ENCODE data around the gene EPHA4.

The EPHA4 gene

GRCh38 chr2:221571551-221572218, 419 bp downstream of the EPHA4 start:
- no peak for DNase-seq (ENCODE audit: low read depth in 3 of 3)

GRCh38 chr2:221571025-221571550, 1.0 kb downstream of the EPHA4 start:
- peak in 1 of 3 donors; percentile 8 for DNase-seq (ENCODE audit: low read depth in 3 of 3)

- no peak for DNase-seq (ENCODE audit: low read depth in 3 of 3)
Observed at GRCh38 chr2:221570321-221570935, 1.7 kb downstream of the EPHA4 start.

GRCh38 chr2:221569871-221570270, 2.2 kb downstream of the EPHA4 start:
- no peak for DNase-seq (ENCODE audit: low read depth in 3 of 3)

GRCh38 chr2:221569425-221569845, 2.7 kb downstream of the EPHA4 start:
- DNase-seq (ENCODE audit: low read depth in 3 of 3) = no peak

- no peak for DNase-seq (ENCODE audit: low read depth in 3 of 3)
Observed at GRCh38 chr2:221568299-221568698, 3.8 kb downstream of the EPHA4 start.

GRCh38 chr2:221567809-221568208, 4.3 kb downstream of the EPHA4 start:
- DNase-seq (ENCODE audit: low read depth in 3 of 3) = no peak

GRCh38 chr2:221567231-221567760, 4.8 kb downstream of the EPHA4 start:
- DNase-seq (ENCODE audit: low read depth in 3 of 3) = no peak

GRCh38 chr2:221563270-221563985, 8.7 kb downstream of the EPHA4 start:
- DNase-seq (ENCODE audit: low read depth in 3 of 3) = no peak

- no peak for DNase-seq (ENCODE audit: low read depth in 3 of 3)
Observed at GRCh38 chr2:221562226-221562625, 9.9 kb downstream of the EPHA4 start.

- DNase-seq (ENCODE audit: low read depth in 3 of 3) = no peak
Observed at GRCh38 chr2:221561770-221562169, 10.3 kb downstream of the EPHA4 start.

- no peak for DNase-seq (ENCODE audit: low read depth in 3 of 3)
Observed at GRCh38 chr2:221559991-221560390, 12.1 kb downstream of the EPHA4 start.

- DNase-seq (ENCODE audit: low read depth in 3 of 3) = no peak
Observed at GRCh38 chr2:221558107-221558506, 14.0 kb downstream of the EPHA4 start.

GRCh38 chr2:221555494-221555846, 16.6 kb downstream of the EPHA4 start:
- no peak for DNase-seq (ENCODE audit: low read depth in 3 of 3)

GRCh38 chr2:221554769-221555493, 17.2 kb downstream of the EPHA4 start:
- no peak for DNase-seq (ENCODE audit: low read depth in 3 of 3)

- DNase-seq (ENCODE audit: low read depth in 3 of 3) = no peak
Observed at GRCh38 chr2:221553333-221553732, 18.8 kb downstream of the EPHA4 start.

GRCh38 chr2:221552291-221552690, 19.8 kb downstream of the EPHA4 start:
- no peak for DNase-seq (ENCODE audit: low read depth in 3 of 3)

GRCh38 chr2:221551864-221552263, 20.2 kb downstream of the EPHA4 start:
- DNase-seq (ENCODE audit: low read depth in 3 of 3) = no peak

GRCh38 chr2:221549143-221549542, 23.0 kb downstream of the EPHA4 start:
- no peak for DNase-seq (ENCODE audit: low read depth in 3 of 3)

GRCh38 chr2:221546505-221547225, 25.4 kb downstream of the EPHA4 start:
- DNase-seq (ENCODE audit: low read depth in 3 of 3) = no peak

- no peak for DNase-seq (ENCODE audit: low read depth in 3 of 3)
Observed at GRCh38 chr2:221541131-221541735, 30.9 kb downstream of the EPHA4 start.

Measured in stimulated activated CD4-positive, alpha-beta T cell treated with anti-CD3 and anti-CD28 coated beads, TNF-alpha, amount 100 ng/mL, for 48 hours (primary cell).